ENCODE results near the gene PREX1. TPM values are rescaled to one million over a fixed set of nuclear protein-coding genes. Genes with fewer than 3 reads are reported as not detected.

The PREX1 gene
- total and polyA plus RNA-seq, 2 of the 4 experiments (the other 2 are of a cell fraction): 0.67 to 0.72 TPM

DNA sequence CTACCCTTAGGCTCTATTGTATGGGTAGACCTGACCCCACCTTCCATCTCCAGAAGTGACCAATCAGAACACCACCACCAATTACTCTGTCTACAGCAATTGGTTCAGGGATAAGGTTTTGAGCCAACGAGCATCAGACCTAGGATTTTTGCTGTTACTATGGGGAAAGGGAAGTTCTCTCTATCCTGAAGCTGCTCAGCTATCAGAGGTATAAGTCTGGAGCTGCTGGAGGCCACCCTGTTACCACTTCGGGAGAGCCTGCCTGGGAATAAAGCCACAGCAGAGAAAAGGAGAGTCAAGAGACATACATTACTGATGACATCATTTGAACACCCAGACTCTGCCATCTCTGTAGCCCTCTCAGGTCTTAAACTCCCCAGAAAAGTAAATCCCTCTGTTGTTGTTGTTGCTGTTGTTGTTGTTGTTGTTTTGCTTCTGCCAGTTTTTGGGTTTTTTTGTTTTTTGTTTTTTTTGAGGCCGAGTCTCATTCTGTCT lies 94.5 kb downstream of the PREX1 start:
- Histone ChIP-seq H2BK20ac (ENCODE audit: low read depth, low read length) (no peak overlapping the region), H3K14ac (replicated peaks; ENCODE audit: low read depth, low read length) (no peak overlapping the region), H2AK5ac (ENCODE audit: low read depth, low read length) (no peak overlapping the region), H2BK5ac (ENCODE audit: low read depth, low read length, poor library complexity, severe bottlenecking) (no peak overlapping the region), H3K9ac (ENCODE audit: low read depth, low read length) (no peak overlapping the region), H4K5ac (ENCODE audit: low read depth, low read length) (no peak overlapping the region), H3K18ac (ENCODE audit: low read depth, low read length) (no peak overlapping the region), H3K56ac (ENCODE audit: extremely low read depth, insufficient read depth, low read length) (no peak overlapping the region), H3K27ac (ENCODE audit: insufficient read depth, low read length) (no peak overlapping the region), H3K4me3 (ENCODE audit: insufficient read depth, low read depth, low read length) (no peak overlapping the region), H4K8ac (ENCODE audit: low read depth in 2 of 2, low read length in 2 of 2) (no peak overlapping the region), H2BK15ac (ENCODE audit: low read depth, low read length) (no peak overlapping the region), H2AK9ac (replicated peaks; ENCODE audit: low read depth, low read length, poor library complexity) (no peak overlapping the region), H3K36me3 (ENCODE audit: control insufficient read depth, insufficient read depth, low read length) (no peaks in the 10 kb centered on the region), H2BK120ac (ENCODE audit: low read depth, low read length) (no peak overlapping the region), H3K79me1 (ENCODE audit: low read depth in 1 of 2, low read length in 2 of 2) (no peaks in the 10 kb centered on the region), H4K91ac (ENCODE audit: insufficient read depth, low read depth, low read length) (no peak overlapping the region), H3K4me2 (ENCODE audit: low read depth, low read length) (no peak overlapping the region), H3K23ac (ENCODE audit: low read depth, low read length) (no peak overlapping the region), H4K20me1 (ENCODE audit: insufficient read depth, low read length) (no peaks in the 10 kb centered on the region), H3K9me1 (ENCODE audit: insufficient read depth, low read length) (no peaks in the 10 kb centered on the region), H2AFZ (replicated peaks; ENCODE audit: low read length, poor library complexity) (no peak overlapping the region), H3K4me1 (ENCODE audit: control insufficient read depth, insufficient read depth, low read length) (no peaks in the 10 kb centered on the region), H3K4ac (ENCODE audit: low read depth, low read length) (no peak overlapping the region), H3K27me3 (ENCODE audit: control insufficient read depth, insufficient read depth, low read length) (no peaks in the 10 kb centered on the region; the same call in 1 of the 2 replicates), H3K9me3 (ENCODE audit: control insufficient read depth, insufficient read depth, low read length) (no peaks in the 10 kb centered on the region)
- TF ChIP-seq MAZ (IDR thresholded peaks at IDR 0.05; ENCODE audit: borderline replicate concordance, low read depth, low read length) (no peak), CEBPB (IDR thresholded peaks at IDR 0.05; ENCODE audit: low read depth, low read length) (no peak), RCOR1 (IDR thresholded peaks at IDR 0.05; ENCODE audit: insufficient replicate concordance, low read length) (no peak), POLR2A (IDR thresholded peaks at IDR 0.05; ENCODE audit: low read depth, low read length) (no peak), MAFK (IDR thresholded peaks at IDR 0.05; ENCODE audit: low read depth, low read length) (no peak), FOS (IDR thresholded peaks at IDR 0.05; ENCODE audit: low read depth, low read length) (no peak), USF2 (IDR thresholded peaks at IDR 0.05; ENCODE audit: low read depth, low read length) (no peak), ELK1 (IDR thresholded peaks at IDR 0.05; ENCODE audit: borderline replicate concordance, low read depth, low read length) (no peak), RAD21 (IDR thresholded peaks at IDR 0.05; ENCODE audit: low read length) (no peak), NFE2L2 (IDR thresholded peaks at IDR 0.05; ENCODE audit: low read depth, low read length) (no peak), CHD1 (IDR thresholded peaks at IDR 0.05; ENCODE audit: low read depth, low read length) (no peak), MXI1 (IDR thresholded peaks at IDR 0.05; ENCODE audit: borderline replicate concordance, low read depth, low read length) (no peak), RFX5 (IDR thresholded peaks at IDR 0.05; ENCODE audit: low read depth, low read length) (no peak)
- TF ChIP-seq, protein P1, sequence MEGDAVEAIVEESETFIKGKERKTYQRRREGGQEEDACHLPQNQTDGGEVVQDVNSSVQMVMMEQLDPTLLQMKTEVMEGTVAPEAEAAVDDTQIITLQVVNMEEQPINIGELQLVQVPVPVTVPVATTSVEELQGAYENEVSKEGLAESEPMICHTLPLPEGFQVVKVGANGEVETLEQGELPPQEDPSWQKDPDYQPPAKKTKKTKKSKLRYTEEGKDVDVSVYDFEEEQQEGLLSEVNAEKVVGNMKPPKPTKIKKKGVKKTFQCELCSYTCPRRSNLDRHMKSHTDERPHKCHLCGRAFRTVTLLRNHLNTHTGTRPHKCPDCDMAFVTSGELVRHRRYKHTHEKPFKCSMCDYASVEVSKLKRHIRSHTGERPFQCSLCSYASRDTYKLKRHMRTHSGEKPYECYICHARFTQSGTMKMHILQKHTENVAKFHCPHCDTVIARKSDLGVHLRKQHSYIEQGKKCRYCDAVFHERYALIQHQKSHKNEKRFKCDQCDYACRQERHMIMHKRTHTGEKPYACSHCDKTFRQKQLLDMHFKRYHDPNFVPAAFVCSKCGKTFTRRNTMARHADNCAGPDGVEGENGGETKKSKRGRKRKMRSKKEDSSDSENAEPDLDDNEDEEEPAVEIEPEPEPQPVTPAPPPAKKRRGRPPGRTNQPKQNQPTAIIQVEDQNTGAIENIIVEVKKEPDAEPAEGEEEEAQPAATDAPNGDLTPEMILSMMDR (conservative IDR thresholded peaks at IDR 0.05; ENCODE audit: low read depth, low read length): no peak
- intact Hi-C loops (cut with micrococcal nuclease) (no loop called here), dilution Hi-C loops (cut with HindIII; ENCODE audit: low sequenced_read_pairs, unreplicated experiment) (no loop called here), in situ Hi-C loops (cut with MboI; ENCODE audit: low sequenced_read_pairs) (no loop called here)
- DNase-seq (peak; percentile 4), ATAC-seq (ENCODE audit: low read depth) (no peak; the same call in 1 of the 2 replicates)
- no CpG with 5 or more reads among the region's 3 CpGs for WGBS, 2 experiments (ENCODE audit: extremely low coverage in 2 of 2, insufficient read length in 1 of 2)
- CTCF ChIA-PET: no interaction called here
- BruUV-seq (replicated peaks): no TSS peak
- POLR2A ChIA-PET (ENCODE audit: unreplicated experiment): no interaction called here
